Panc1 (cell line): ENCODE data around the gene HELLS. TPM values are rescaled to one million over a fixed set of nuclear protein-coding genes. Genes with fewer than 3 reads are reported as not detected.

Experiments
- ATAC-seq: fragments of 200-7000 bp; cut with Tn5 transposase; 2 replicates; pipeline ENCODE4 v1.9.1; 2020; ENCODE audit warnings: mild to moderate bottlenecking, moderate library complexity
- BruUV-seq: library from RNA; stranded (reverse); fragments of 400-500 nt; replicated peaks from 2 replicates; lab custom pipeline; 2021; lab: Mats Ljungman, UMichigan
- CTCF ChIA-PET: fragments of 300-600 bp; sonication (Branson Sonifier 250); formaldehyde crosslinking; loops from one replicate; lab custom pipeline; 2022; ENCODE audit warnings: antibody characterized with exemption; lab: Charles Lee
- POLR2A ChIA-PET: fragments of 300-600 bp; sonication (Branson Sonifier 250); formaldehyde crosslinking; loops from one replicate; lab custom pipeline; 2022; ENCODE audit warnings: antibody characterized with exemption; lab: Charles Lee
- DNase-seq: peaks from one replicate; pipeline ENCODE4 v3.0.0-alpha.2; 2010; ENCODE audit warnings: low read depth, low spot score
- H3K27ac ChIP-seq: 2 replicates; pipeline ENCODE4 v1.5.1; 2011; ENCODE audit warnings: mild to moderate bottlenecking, low read length, inconsistent platforms
- H3K27me3 ChIP-seq: fragments of 200-500 bp; sonication (Bioruptor generic); 2 replicates; pipeline ENCODE4 v1.6.0; 2014; ENCODE audit warnings: low read length, inconsistent platforms; ENCODE audit not compliant: control insufficient read depth, insufficient read depth
- H3K36me3 ChIP-seq: fragments of 200-500 bp; sonication (Bioruptor generic); 2 replicates; pipeline ENCODE4 v1.5.1; 2014; ENCODE audit warnings: inconsistent platforms, mild to moderate bottlenecking, low read length, moderate library complexity; ENCODE audit not compliant: control insufficient read depth, insufficient read depth
- H3K4me1 ChIP-seq: 2 replicates; pipeline ENCODE4 v1.5.1; 2011; ENCODE audit warnings: inconsistent platforms, mild to moderate bottlenecking, low read length, moderate library complexity; ENCODE audit not compliant: control insufficient read depth, insufficient read depth
- H3K4me3 ChIP-seq, 2 experiments: 2 replicates each; pipeline ENCODE4 v1.5.1; 2011 to 2012; ENCODE audit warnings: low read depth in 2 of 2, low read length in 2 of 2, mild to moderate bottlenecking in 2 of 2, inconsistent platforms in 1 of 2, moderate library complexity in 1 of 2
- H3K9me3 ChIP-seq: fragments of 200-500 bp; sonication (Bioruptor generic); 2 replicates; pipeline ENCODE4 v1.5.1; 2014; ENCODE audit warnings: low read depth, mild to moderate bottlenecking, inconsistent platforms, low read length, moderate library complexity; ENCODE audit not compliant: control insufficient read depth, insufficient read depth
- POLR2AphosphoS5 ChIP-seq: IDR thresholded peaks from 2 replicates; pipeline ENCODE4 v1.6.1; 2012; ENCODE audit warnings: mild to moderate bottlenecking, low read depth, low read length, moderate library complexity
- SIN3A ChIP-seq: IDR thresholded peaks from 2 replicates; pipeline ENCODE4 v1.6.1; 2012; ENCODE audit warnings: low read depth, mild to moderate bottlenecking, low read length, moderate library complexity, borderline replicate concordance; ENCODE audit not compliant: insufficient read depth
- TCF7L2 ChIP-seq: IDR thresholded peaks from 2 replicates; pipeline ENCODE4 v1.6.1; 2011; ENCODE audit warnings: mild to moderate bottlenecking, low read depth, low read length, inconsistent platforms
- in situ Hi-C: cut with HindIII; loops from 2 replicates; pipeline ENCODE4 v1.10.0; 2016; ENCODE audit warnings: low sequenced_read_pairs, low pct_unique_long_range_greater_than_20kb
- intact Hi-C: fragments of 100-400 bp; cut with micrococcal nuclease; formaldehyde crosslinking; loops from one replicate; pipeline ENCODE4 v1.10.0; 2022; ENCODE audit not compliant: unreplicated experiment
- total RNA-seq: library from RNA; stranded (reverse); gene quantifications from one replicate; pipeline ENCODE4 v1.2.1, GENCODE V29; 2021; ENCODE audit not compliant: unreplicated experiment
- TF ChIP-seq, protein P1 (sequence below): fragments of 450-650 bp; IDR thresholded peaks from 2 replicates; pipeline ENCODE4 v1.5.1; 2017; ENCODE audit warnings: mild to moderate bottlenecking
- TF ChIP-seq, protein P2 (sequence below), 2 experiments: IDR thresholded peaks; 2 replicates each; pipeline ENCODE4 v1.6.1; 2011 to 2012; ENCODE audit warnings: low read depth in 2 of 2, control low read depth in 1 of 2, low read length in 1 of 2, mild to moderate bottlenecking in 1 of 2, moderate library complexity in 1 of 2; ENCODE audit not compliant: insufficient read depth in 1 of 2

The HELLS gene
- total RNA-seq, 1 experiment from 2014 or later, result 145 TPM

DNA sequence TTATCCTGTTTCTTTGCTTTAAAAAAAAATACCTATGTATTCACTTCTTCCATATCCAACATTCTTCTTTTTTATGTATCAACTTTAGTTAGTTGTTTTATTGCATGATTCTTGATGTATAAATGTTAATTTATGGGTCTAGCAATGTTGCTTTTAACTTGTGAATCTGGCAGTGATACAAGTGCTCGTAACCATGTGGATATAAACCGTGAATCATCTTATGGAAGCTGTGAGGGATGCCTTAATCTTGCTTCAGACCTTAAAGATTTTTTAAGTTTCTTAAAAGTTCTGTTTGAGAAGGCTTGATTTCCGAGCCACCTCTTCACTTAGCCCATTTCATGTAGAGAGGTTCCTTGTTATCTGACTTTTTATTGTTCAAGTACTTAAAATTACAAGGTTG is 25.9 kb downstream of the HELLS start:
- Histone ChIP-seq H3K27me3 (no peaks in the 10 kb centered on the region), H3K4me1 (no peaks in the 10 kb centered on the region), H3K9me3 (no peaks in the 10 kb centered on the region), H3K36me3 (peaks cover 21% of the 10 kb centered on the region), H3K27ac (no peak overlapping the region), H3K4me3 (no peak overlapping the region)
- in situ Hi-C loops, result no loop called here
- TF ChIP-seq, protein P1, sequence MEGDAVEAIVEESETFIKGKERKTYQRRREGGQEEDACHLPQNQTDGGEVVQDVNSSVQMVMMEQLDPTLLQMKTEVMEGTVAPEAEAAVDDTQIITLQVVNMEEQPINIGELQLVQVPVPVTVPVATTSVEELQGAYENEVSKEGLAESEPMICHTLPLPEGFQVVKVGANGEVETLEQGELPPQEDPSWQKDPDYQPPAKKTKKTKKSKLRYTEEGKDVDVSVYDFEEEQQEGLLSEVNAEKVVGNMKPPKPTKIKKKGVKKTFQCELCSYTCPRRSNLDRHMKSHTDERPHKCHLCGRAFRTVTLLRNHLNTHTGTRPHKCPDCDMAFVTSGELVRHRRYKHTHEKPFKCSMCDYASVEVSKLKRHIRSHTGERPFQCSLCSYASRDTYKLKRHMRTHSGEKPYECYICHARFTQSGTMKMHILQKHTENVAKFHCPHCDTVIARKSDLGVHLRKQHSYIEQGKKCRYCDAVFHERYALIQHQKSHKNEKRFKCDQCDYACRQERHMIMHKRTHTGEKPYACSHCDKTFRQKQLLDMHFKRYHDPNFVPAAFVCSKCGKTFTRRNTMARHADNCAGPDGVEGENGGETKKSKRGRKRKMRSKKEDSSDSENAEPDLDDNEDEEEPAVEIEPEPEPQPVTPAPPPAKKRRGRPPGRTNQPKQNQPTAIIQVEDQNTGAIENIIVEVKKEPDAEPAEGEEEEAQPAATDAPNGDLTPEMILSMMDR, result no peak
- TF ChIP-seq SIN3A, result no peak
- TF ChIP-seq, protein P2, sequence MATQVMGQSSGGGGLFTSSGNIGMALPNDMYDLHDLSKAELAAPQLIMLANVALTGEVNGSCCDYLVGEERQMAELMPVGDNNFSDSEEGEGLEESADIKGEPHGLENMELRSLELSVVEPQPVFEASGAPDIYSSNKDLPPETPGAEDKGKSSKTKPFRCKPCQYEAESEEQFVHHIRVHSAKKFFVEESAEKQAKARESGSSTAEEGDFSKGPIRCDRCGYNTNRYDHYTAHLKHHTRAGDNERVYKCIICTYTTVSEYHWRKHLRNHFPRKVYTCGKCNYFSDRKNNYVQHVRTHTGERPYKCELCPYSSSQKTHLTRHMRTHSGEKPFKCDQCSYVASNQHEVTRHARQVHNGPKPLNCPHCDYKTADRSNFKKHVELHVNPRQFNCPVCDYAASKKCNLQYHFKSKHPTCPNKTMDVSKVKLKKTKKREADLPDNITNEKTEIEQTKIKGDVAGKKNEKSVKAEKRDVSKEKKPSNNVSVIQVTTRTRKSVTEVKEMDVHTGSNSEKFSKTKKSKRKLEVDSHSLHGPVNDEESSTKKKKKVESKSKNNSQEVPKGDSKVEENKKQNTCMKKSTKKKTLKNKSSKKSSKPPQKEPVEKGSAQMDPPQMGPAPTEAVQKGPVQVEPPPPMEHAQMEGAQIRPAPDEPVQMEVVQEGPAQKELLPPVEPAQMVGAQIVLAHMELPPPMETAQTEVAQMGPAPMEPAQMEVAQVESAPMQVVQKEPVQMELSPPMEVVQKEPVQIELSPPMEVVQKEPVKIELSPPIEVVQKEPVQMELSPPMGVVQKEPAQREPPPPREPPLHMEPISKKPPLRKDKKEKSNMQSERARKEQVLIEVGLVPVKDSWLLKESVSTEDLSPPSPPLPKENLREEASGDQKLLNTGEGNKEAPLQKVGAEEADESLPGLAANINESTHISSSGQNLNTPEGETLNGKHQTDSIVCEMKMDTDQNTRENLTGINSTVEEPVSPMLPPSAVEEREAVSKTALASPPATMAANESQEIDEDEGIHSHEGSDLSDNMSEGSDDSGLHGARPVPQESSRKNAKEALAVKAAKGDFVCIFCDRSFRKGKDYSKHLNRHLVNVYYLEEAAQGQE (IDR thresholded peaks at IDR 0.05; ENCODE audit: insufficient read depth in 1 of 2, low read depth in 2 of 2, low read length in 1 of 2), result no peak
- no peak for TF ChIP-seq POLR2AphosphoS5
- no peak for TF ChIP-seq TCF7L2
- intact Hi-C loops, result no loop called here
- DNase-seq, result no peak
- no TSS peak for BruUV-seq
- ChIA-PET CTCF (no interaction called here), POLR2A (no interaction called here)
- no peak for ATAC-seq

DNA sequence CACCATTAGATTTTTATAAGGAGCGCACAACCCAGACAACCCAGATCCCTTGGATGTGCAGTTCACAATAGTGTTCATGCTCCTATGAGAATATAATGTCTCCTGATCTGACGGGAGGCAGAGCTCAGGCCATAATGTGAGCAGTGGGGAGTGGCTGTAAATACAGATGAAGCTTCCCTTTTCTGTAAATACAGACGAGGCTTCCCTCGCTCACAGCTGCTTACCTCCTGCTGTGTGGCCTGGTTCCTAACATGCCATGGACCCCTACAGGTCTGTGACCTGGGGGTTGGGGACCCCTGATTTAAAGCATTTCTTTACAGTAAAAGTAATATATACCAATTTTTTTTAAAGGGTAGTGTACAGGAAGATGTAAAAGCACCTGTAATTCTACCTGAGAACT is 33.2 kb downstream of the HELLS start:
- no TSS peak for BruUV-seq
- no peak for ATAC-seq

More for the DNA sequence above, 33.2 kb downstream of the HELLS start:
- TF ChIP-seq, protein P1, result no peak
- TF ChIP-seq POLR2AphosphoS5, result no peak
- no peak for TF ChIP-seq TCF7L2
- TF ChIP-seq, protein P2 (IDR thresholded peaks at IDR 0.05; ENCODE audit: insufficient read depth in 1 of 2, low read depth in 2 of 2, low read length in 1 of 2), result no peak
- TF ChIP-seq SIN3A, result no peak
- H3K4me3 ChIP-seq, result no peak overlapping the region
- ChIA-PET CTCF (no interaction called here), POLR2A (no interaction called here)
- no peaks in the 10 kb centered on the region for H3K4me1 ChIP-seq
- DNase-seq, result no peak
- H3K27me3 ChIP-seq, result no peaks in the 10 kb centered on the region
- H3K36me3 ChIP-seq, result peaks cover 28% of the 10 kb centered on the region
- in situ Hi-C loops, result no loop called here
- no peak overlapping the region for H3K27ac ChIP-seq
- no peaks in the 10 kb centered on the region for H3K9me3 ChIP-seq
- intact Hi-C loops, result no loop called here
